H9 (cell line): ENCODE results near the gene BCL11B. TPM values are rescaled to one million over a fixed set of nuclear protein-coding genes. Genes with fewer than 3 reads are reported as not detected.

Experiments used
- DNase-seq: peaks from one replicate; pipeline ENCODE4 v3.0.0-alpha.2; 2017
- H2AFZ ChIP-seq: one replicate; pipeline ENCODE4 v1.6.1; 2013; ENCODE audit warnings: mild to moderate bottlenecking, low read length, control low read depth, moderate library complexity
- H2AK5ac ChIP-seq: 2 replicates; pipeline ENCODE4 v1.6.1; 2013; ENCODE audit warnings: low read length, control low read depth, mixed read lengths; ENCODE audit not compliant: insufficient read length
- H2BK120ac ChIP-seq: one replicate; pipeline ENCODE4 v1.6.1; 2013; ENCODE audit warnings: low read depth, mild to moderate bottlenecking, low read length, control low read depth, inconsistent platforms; ENCODE audit not compliant: poor library complexity, severe bottlenecking
- H2BK12ac ChIP-seq: 2 replicates; pipeline ENCODE4 v1.6.1; 2013; ENCODE audit warnings: low read length, control low read depth, mixed read lengths, low read depth; ENCODE audit not compliant: insufficient read length
- H2BK15ac ChIP-seq: 2 replicates; pipeline ENCODE4 v1.6.1; 2013; ENCODE audit warnings: low read depth, low read length, control low read depth
- H2BK20ac ChIP-seq: one replicate; pipeline ENCODE4 v1.6.1; 2013; ENCODE audit warnings: low read depth, mild to moderate bottlenecking, low read length, control low read depth, inconsistent platforms; ENCODE audit not compliant: poor library complexity, severe bottlenecking
- H2BK5ac ChIP-seq: 2 replicates; pipeline ENCODE4 v1.6.1; 2013; ENCODE audit warnings: low read length, control low read depth, mixed read lengths; ENCODE audit not compliant: insufficient read length
- H3K14ac ChIP-seq: 2 replicates; pipeline ENCODE4 v1.6.1; 2013; ENCODE audit warnings: low read length, control low read depth; ENCODE audit not compliant: insufficient read depth
- H3K18ac ChIP-seq: 2 replicates; pipeline ENCODE4 v1.6.1; 2013; ENCODE audit warnings: low read depth, mild to moderate bottlenecking, mixed read lengths, low read length, control low read depth; ENCODE audit not compliant: insufficient read length
- H3K23ac ChIP-seq: 2 replicates; pipeline ENCODE4 v1.6.1; 2013; ENCODE audit warnings: low read length, control low read depth, mixed read lengths, low read depth; ENCODE audit not compliant: insufficient read length
- H3K23me2 ChIP-seq: 2 replicates; pipeline ENCODE4 v1.6.1; 2013; ENCODE audit warnings: low read depth, mild to moderate bottlenecking, mixed read lengths, low read length, control low read depth; ENCODE audit not compliant: insufficient read length, poor library complexity, severe bottlenecking
- H3K27ac ChIP-seq: 2 replicates; pipeline ENCODE4 v1.5.1; 2013; ENCODE audit warnings: low read length, control low read depth, mixed read lengths, low read depth; ENCODE audit not compliant: insufficient read length
- H3K27me3 ChIP-seq: 2 replicates; pipeline ENCODE4 v1.6.1; 2013; ENCODE audit warnings: low read length, control low read depth, inconsistent platforms; ENCODE audit not compliant: insufficient read depth
- H3K4ac ChIP-seq: 2 replicates; pipeline ENCODE4 v1.6.1; 2013; ENCODE audit warnings: low read depth, mild to moderate bottlenecking, control low read depth, inconsistent platforms, low read length, moderate library complexity
- H3K4me1 ChIP-seq: 2 replicates; pipeline ENCODE4 v1.6.1; 2013; ENCODE audit warnings: low read length, control low read depth, inconsistent platforms; ENCODE audit not compliant: insufficient read depth
- H3K4me2 ChIP-seq: 2 replicates; pipeline ENCODE4 v1.6.1; 2013; ENCODE audit warnings: low read length, control low read depth, mixed read lengths; ENCODE audit not compliant: insufficient read length, insufficient read depth
- H3K56ac ChIP-seq: 2 replicates; pipeline ENCODE4 v1.6.1; 2013; ENCODE audit warnings: low read depth, mild to moderate bottlenecking, mixed read lengths, low read length, control low read depth; ENCODE audit not compliant: insufficient read length
- H3K79me1 ChIP-seq: 2 replicates; pipeline ENCODE4 v1.6.1; 2013; ENCODE audit warnings: low read depth, mild to moderate bottlenecking, moderate library complexity, low read length, control low read depth, inconsistent platforms; ENCODE audit not compliant: insufficient read depth, poor library complexity, severe bottlenecking
- H3K79me2 ChIP-seq: 2 replicates; pipeline ENCODE4 v1.6.1; 2013; ENCODE audit warnings: low read length, control low read depth, inconsistent platforms; ENCODE audit not compliant: insufficient read depth
- H3K9ac ChIP-seq: 2 replicates; pipeline ENCODE4 v1.6.1; 2013; ENCODE audit warnings: low read length, control low read depth, mixed read lengths; ENCODE audit not compliant: insufficient read length; ENCODE audit errors: extremely low read depth
- H3K9me3 ChIP-seq: one replicate; pipeline ENCODE4 v1.6.1; 2013; ENCODE audit warnings: low read depth, low read length, inconsistent platforms; ENCODE audit not compliant: control insufficient read depth
- H3T11ph ChIP-seq: one replicate; pipeline ENCODE4 v1.6.1; 2013; ENCODE audit warnings: mild to moderate bottlenecking, low read length, control low read depth, inconsistent platforms
- H4K20me1 ChIP-seq: one replicate; pipeline ENCODE4 v1.6.1; 2013; ENCODE audit not compliant: control insufficient read depth, insufficient read length, insufficient read depth
- H4K5ac ChIP-seq: 2 replicates; pipeline ENCODE4 v1.6.1; 2013; ENCODE audit warnings: low read depth, mild to moderate bottlenecking, mixed read lengths, low read length, control low read depth; ENCODE audit not compliant: insufficient read length
- H4K8ac ChIP-seq: replicated peaks from 2 replicates; pipeline ENCODE4 v1.6.1; 2013; ENCODE audit warnings: low read length, control low read depth, mixed read lengths, low read depth; ENCODE audit not compliant: insufficient read length
- H4K91ac ChIP-seq: 2 replicates; pipeline ENCODE4 v1.6.1; 2013; ENCODE audit warnings: low read depth, mild to moderate bottlenecking, moderate library complexity, mixed read lengths, low read length, control low read depth; ENCODE audit not compliant: insufficient read length
- H3K27ac Mint-ChIP-seq, 3 experiments: 2 replicates in 2 of 3; 3 replicates in 1 of 3; pipeline ENCODE4 v1.8.0; 2020 to 2021; ENCODE audit warnings: mixed read lengths in 3 of 3, mild to moderate bottlenecking in 1 of 3, moderate library complexity in 1 of 3
- H3K27me3 Mint-ChIP-seq: 2 replicates; pipeline ENCODE4 v1.8.0; 2021; ENCODE audit warnings: low read depth, mild to moderate bottlenecking, moderate library complexity, mixed read lengths
- H3K36me3 Mint-ChIP-seq, 3 experiments: 2 replicates in 2 of 3; 3 replicates in 1 of 3; pipeline ENCODE4 v1.8.0; 2020 to 2021; ENCODE audit warnings: low read depth in 3 of 3, mixed read lengths in 3 of 3; ENCODE audit not compliant: insufficient read depth in 1 of 3
- H3K4me1 Mint-ChIP-seq, 2 experiments: 2 replicates each; pipeline ENCODE4 v1.8.0; 2020; ENCODE audit warnings: mixed read lengths in 2 of 2
- H3K4me3 Mint-ChIP-seq, 2 experiments: 2 replicates in 1 of 2; 3 replicates in 1 of 2; pipeline ENCODE4 v1.8.0; 2020 to 2021; ENCODE audit warnings: mild to moderate bottlenecking in 2 of 2, mixed read lengths in 2 of 2, moderate library complexity in 1 of 2
- H3K9me3 Mint-ChIP-seq, 2 experiments: 2 replicates in 1 of 2; 3 replicates in 1 of 2; pipeline ENCODE4 v1.8.0; 2020; ENCODE audit warnings: mild to moderate bottlenecking in 2 of 2, mixed read lengths in 2 of 2, moderate library complexity in 1 of 2
- CTCF ChIP-seq: fragments of 200-600 bp; sonication (generic); conservative IDR thresholded peaks from 3 replicates; pipeline ENCODE4 v1.8.0; 2021; ENCODE audit warnings: antibody characterized with exemption, mild to moderate bottlenecking
- WGBS: extraction: QIAGEN DNeasy Blood & Tissue Kit; methylation state at CpG from one replicate; pipeline ENCODE4 v1.1.7; 2013; ENCODE audit warnings: missing lambda C conversion rate, low lambda C conversion rate, mixed read lengths; ENCODE audit not compliant: insufficient read length; ENCODE audit errors: extremely low coverage; 5-methylcytosine and 5-hydroxymethylcytosine counted together
- total RNA-seq: library from RNA; stranded (reverse); gene quantifications from 2 replicates; pipeline ENCODE4 v1.2.1, GENCODE V29; 2021

Gene BCL11B
- total RNA-seq, 1 experiment from 2014 or later = 4.9 TPM

- Histone ChIP-seq H2BK15ac (no peak overlapping the region), H4K5ac (no peak overlapping the region), H3K27me3 (no peaks in the 10 kb centered on the region), H3T11ph (no peak overlapping the region), H3K79me1 (no peaks in the 10 kb centered on the region), H2BK5ac (no peak overlapping the region), H3K23ac (no peak overlapping the region), H4K91ac (no peak overlapping the region), H2BK120ac (no peak overlapping the region), H3K4me2 (no peak overlapping the region), H3K27ac (no peak overlapping the region), H3K9me3 (no peaks in the 10 kb centered on the region), H3K18ac (no peak overlapping the region), H3K9ac (no peak overlapping the region), H3K14ac (no peak overlapping the region), H4K8ac (no peak overlapping the region), H2BK12ac (no peak overlapping the region), H3K56ac (no peak overlapping the region), H2AK5ac (no peak overlapping the region), H2AFZ (no peak overlapping the region), H3K4ac (no peak overlapping the region), H3K79me2 (no peaks in the 10 kb centered on the region), H3K4me1 (no peaks in the 10 kb centered on the region), H4K20me1 (no peaks in the 10 kb centered on the region), H3K23me2 (no peaks in the 10 kb centered on the region), H2BK20ac (no peak overlapping the region)
- H3K27ac Mint-ChIP-seq = no peak overlapping the region; a peak in 1 of 7 replicates
- H3K27me3 Mint-ChIP-seq = no peaks in the 10 kb centered on the region
- no peaks in the 10 kb centered on the region for H3K9me3 Mint-ChIP-seq
- TF ChIP-seq CTCF = no peak
- H3K4me3 Mint-ChIP-seq = no peak overlapping the region
- WGBS = no CpG with 5 or more reads among the region's 95 CpGs
- peaks cover 0 to 7% (median 4%) of the 10 kb centered on the region in 3 experiments; a peak in 3 of 7 replicates for H3K36me3 Mint-ChIP-seq
- peaks cover 11 to 23% of the 10 kb centered on the region in 2 experiments for H3K4me1 Mint-ChIP-seq
- peak; percentile 39 for DNase-seq
Measured at GRCh38 chr14:99175331-99176155, 96.5 kb downstream of the BCL11B start.
